Raji (cell line): ENCODE results near the gene DCLK1.

ENCODE experiments used
- POLR2A ChIP-seq: IDR thresholded peaks from 2 replicates; pipeline ENCODE4 v1.6.1; 2011; ENCODE audit warnings: low read depth, low read length, control low read depth; ENCODE audit not compliant: insufficient read depth

The DCLK1 gene

GRCh38 chr13:36135876-36136275 lies 4.7 kb upstream of the DCLK1 start:
- TF ChIP-seq POLR2A, result no peak

DNA sequence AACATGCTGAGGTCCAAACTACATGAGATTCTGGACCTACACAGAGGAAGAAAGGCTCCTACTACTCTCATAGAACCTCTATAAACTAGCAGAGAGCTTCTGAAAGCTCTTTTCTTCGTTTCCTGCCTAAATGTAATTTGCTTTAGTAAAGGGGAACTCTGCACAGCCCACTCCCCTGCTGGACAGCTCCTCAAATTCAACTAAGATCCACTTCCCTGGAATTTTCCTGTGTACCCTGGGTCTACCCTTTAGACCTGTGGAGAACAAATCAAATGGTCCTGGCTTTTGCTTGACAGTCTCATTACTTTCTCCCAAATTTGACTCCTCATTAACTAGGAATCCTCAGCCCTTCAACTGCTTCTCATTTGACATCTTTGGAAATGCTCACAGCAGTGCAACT lies 3.5 kb upstream of the DCLK1 start:
- TF ChIP-seq POLR2A, result no peak

DNA sequence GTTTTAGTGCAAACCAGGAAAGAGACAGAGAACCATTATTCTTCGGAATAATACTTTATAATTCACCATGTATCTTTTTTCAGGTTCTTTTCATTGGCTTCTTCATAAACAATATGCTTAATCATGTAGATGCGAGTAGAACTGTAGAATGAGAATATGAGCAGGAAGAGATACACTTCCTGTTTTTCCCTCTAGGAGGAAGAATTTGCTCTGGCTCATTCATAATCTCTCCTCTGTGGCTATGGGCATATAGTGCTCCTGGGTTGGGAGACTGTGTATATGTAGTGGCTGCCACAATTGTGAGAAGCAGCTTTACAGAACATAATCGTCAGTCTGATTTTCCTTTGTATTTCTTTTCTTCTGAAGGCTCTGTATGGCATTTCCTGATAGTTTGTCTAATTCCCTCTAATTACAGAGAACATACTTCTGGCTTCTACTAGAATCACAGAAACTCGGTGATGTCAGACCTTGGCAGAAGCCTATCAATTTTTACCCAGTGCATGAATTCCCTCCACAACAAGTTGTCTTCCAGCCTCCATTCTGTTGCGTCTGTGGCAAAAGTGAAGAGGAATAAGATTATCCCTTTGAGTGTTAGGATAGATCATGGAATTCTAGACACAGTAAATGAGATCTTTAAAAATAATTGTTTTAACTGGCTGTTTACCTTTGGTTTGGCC lies 2.9 kb upstream of the DCLK1 start:
- TF ChIP-seq POLR2A, result no peak

DNA sequence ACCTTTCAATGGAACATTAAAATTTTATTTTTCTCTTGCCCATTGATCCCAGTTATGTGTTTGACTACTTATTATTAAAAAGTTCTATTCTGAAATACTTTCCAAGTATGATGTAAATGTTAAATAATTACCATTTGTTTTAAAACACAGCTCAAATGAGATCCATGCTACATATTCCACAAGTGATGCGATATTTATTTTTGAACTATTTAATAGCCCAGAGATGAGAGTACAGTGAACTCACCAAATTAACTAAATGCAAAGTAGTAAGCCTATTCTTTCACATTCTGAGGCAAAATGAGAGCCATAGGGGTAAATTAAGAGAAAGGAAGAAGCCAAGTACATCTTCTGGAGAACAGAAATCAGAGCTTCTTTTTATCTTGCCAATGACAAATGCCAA lies 1.2 kb upstream of the DCLK1 start:
- TF ChIP-seq POLR2A, result no peak

DNA sequence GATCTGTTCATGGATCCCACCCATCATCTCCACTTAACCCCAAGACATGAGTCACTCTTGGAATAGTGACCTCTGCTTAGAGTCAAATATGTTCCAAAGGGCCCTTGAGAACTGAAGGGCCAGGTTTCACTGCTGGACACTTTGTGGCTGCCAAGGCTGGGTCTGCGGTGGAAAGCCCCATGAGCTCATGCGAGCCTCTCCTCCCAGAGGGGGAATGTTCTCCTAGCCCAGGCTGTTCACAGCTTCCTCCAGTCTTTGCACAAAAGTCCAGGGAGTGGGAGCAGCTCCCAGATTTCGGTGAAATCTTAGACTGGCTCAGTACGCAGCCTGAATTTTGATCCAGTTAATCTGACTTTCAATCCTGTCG lies 732 bp upstream of the DCLK1 start:
- TF ChIP-seq POLR2A, result no peak

- no peak for TF ChIP-seq POLR2A
Measured at GRCh38 chr13:36130552-36131221, 495 bp downstream of the DCLK1 start.

DNA sequence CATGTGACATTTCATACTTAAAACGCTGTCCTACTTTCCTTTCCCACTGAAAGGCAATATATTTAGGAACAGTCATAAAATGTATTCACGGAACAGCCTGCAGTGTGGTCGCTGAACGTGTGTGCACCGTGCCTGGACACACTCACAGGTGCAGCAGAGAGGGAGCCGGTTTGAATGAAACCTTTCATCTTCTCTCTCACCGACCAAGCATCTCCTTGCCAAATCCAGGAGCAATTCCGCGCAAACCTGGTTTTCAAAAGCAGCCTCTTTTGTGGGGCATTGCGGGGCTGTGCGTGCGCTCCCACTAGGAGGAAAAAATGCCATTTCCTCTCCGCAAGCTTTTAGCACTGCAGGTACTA lies 1.0 kb downstream of the DCLK1 start:
- TF ChIP-seq POLR2A, result no peak

GRCh38 chr13:36129539-36129938 lies 1.6 kb downstream of the DCLK1 start:
- TF ChIP-seq POLR2A, result no peak

DNA sequence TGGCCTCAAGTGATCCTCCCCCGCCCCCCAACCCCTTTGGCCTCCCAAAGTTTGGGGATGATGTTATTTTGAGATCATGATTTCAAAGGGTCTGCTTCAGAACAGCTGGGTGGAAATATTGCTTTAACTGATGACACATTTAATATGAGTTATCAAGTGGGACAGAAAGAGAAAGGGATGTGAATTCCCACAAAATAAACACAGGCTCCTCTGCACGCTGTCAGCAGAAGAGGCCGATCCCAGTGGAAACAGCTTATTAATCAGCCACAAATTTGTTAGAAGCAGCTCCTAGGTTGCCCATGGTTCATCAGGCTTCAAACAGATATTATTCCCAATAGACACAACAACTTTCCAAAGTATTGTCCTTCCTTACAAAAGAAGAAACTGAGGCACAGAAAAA lies 4.7 kb downstream of the DCLK1 start:
- no peak for TF ChIP-seq POLR2A

- TF ChIP-seq POLR2A, result no peak
Measured at GRCh38 chr13:36125841-36126240, 5.3 kb downstream of the DCLK1 start.

GRCh38 chr13:36124236-36124822 lies 6.9 kb downstream of the DCLK1 start:
- no peak for TF ChIP-seq POLR2A

- no peak for TF ChIP-seq POLR2A
Measured at GRCh38 chr13:36115306-36115705, 15.9 kb downstream of the DCLK1 start.

DNA sequence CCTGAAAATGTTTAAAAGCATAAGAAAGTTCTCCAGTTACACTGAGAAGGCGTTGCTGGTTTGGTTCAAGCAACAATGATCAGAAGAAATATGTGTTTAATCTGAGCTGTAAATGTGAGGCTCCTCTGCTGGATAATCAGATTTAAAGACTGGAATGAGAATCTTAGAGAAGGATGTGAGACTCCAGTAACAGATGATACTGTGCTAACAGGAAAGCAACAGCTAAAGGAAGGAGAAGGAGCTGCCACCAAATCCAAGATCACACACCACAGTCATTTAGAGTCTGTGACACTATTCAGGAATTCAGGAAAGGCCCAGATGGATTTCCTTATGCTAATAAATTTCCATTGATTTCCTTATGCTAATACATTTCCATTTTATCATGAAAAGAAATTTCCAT lies 16.9 kb downstream of the DCLK1 start:
- TF ChIP-seq POLR2A, result no peak

DNA sequence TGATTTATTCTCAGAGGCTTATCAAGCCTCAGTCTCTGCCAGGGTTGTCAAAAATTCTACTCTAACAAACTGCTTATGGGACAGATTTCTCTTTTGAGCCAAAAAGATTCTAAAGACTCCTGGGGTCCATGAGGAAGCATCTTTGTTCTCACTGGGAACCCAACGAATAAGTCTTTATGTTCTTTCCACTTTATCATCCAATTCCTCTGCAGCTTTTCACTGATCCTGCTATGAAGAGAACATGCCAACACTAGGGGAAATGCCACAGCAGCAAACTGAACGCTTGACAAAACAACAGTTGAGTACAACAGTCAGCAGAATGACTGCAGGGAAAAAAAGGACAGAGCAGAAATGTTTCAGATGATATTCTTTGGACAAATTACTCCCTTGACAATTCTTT lies 22.2 kb downstream of the DCLK1 start:
- TF ChIP-seq POLR2A, result no peak

DNA sequence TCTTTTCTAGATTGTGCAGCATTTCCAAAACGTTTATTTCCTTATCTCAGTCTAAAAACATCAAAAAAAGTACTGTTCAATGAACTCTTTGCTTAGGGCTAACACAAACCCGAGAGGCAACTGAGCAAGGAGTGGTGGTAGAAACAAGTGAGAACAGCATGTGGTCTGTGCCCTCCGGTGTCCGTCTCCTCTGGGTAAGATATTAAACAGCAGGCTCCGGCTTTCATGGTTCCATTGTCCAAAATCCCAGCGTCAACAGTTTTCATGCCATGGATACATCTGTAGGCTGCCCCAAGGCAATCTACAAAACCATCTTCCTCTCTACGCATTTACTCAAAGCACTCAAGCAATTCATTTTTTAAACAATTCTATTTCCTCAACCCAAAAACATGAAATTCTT lies 22.8 kb downstream of the DCLK1 start:
- no peak for TF ChIP-seq POLR2A

DNA sequence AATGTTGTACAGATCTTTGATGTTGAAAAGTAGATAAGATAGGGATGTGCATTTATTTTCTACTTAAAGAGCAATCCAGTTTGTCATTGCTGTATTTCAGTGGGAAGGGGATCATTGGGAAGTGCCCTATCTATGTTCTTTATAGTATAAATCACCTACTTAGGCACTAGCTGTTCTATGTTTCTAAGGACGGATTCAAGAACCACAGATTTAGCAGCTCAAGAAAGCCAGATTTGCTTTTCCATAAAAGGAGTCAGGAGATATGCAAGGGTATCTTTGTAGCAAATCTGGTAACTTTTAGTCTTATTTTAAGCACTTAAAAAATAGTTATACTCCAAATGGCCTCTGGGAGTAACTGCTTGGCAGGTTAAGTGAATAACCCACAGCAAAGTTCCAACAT lies 23.7 kb downstream of the DCLK1 start:
- no peak for TF ChIP-seq POLR2A

DNA sequence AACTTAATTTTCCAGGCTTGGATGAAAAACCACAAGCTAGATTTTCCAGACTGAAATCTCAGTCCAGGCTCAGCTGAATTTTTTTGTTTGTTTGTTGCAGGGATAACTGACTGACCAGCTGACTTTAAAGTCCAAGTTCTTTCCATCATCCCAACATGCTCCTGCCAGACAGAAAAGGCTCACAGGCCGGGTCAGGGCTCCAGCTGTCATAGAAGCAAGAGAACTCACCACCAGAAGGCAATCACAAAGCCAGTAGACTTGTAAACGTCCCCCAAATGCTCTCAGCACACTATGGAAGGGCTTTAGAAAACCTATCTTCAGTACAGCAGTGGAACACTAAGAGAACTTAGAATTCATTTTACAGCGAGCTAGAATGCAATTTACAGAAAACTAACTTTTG lies 25.5 kb downstream of the DCLK1 start:
- no peak for TF ChIP-seq POLR2A
